HepG2 (cell line): ENCODE data around the gene CTIF.

Experiments
- FOXK1 ChIP-seq: sonication (generic); formaldehyde crosslinking; IDR thresholded peaks from 2 replicates; pipeline ENCODE4 v1.4.0; 2020; ENCODE audit warnings: low read depth, missing genetic modification reagents, borderline replicate concordance
- GABPA ChIP-seq, 2 experiments: IDR thresholded peaks; 2 replicates each; pipeline ENCODE4 v1.6.1; 2011 to 2016; ENCODE audit warnings: low read depth in 2 of 2, low read length in 1 of 2, missing biosample characterization in 1 of 2, missing genetic modification characterization in 1 of 2
- MAFF ChIP-seq: IDR thresholded peaks from 2 replicates; pipeline ENCODE4 v1.6.1; 2011; ENCODE audit warnings: low read depth, low read length, improper control_type of control experiment
- MED1 ChIP-seq: sonication (generic); formaldehyde crosslinking; IDR thresholded peaks from 2 replicates; pipeline ENCODE4 v1.4.0; 2020; ENCODE audit warnings: missing genetic modification reagents
- NONO ChIP-seq, 2 experiments: fragments of 450-650 bp in 1 of 2; sonication (generic) in 1 of 2; formaldehyde crosslinking in 1 of 2; IDR thresholded peaks in 1 of 2; conservative IDR thresholded peaks in 1 of 2; 2 replicates each; pipeline versions ENCODE4 v1.6.1 to v1.8.0; 2017 to 2022; ENCODE audit warnings: mild to moderate bottlenecking in 1 of 2, missing genetic modification reagents in 1 of 2, moderate library complexity in 1 of 2
- NR2F1 ChIP-seq, 2 experiments: fragments of 450-650 bp in 1 of 2; formaldehyde crosslinking in 1 of 2; IDR thresholded peaks; 2 replicates each; pipeline versions ENCODE4 v1.5.0 to v1.6.1; 2016 to 2020; ENCODE audit warnings: mild to moderate bottlenecking in 1 of 2, missing compliant biosample characterization in 1 of 2, missing genetic modification reagents in 1 of 2, moderate library complexity in 1 of 2
- ZNF274 ChIP-seq: sonication (generic); formaldehyde crosslinking; IDR thresholded peaks from 2 replicates; pipeline ENCODE4 v1.5.1; 2020; ENCODE audit warnings: mild to moderate bottlenecking, missing genetic modification reagents
- ZNF567 ChIP-seq: sonication (generic); formaldehyde crosslinking; IDR thresholded peaks from 2 replicates; pipeline ENCODE4 v1.8.1; 2023; ENCODE audit warnings: mild to moderate bottlenecking, missing genetic modification reagents, borderline replicate concordance
- ZNF761 ChIP-seq: sonication (generic); formaldehyde crosslinking; conservative IDR thresholded peaks from 2 replicates; pipeline ENCODE4 v1.4.0; 2020; ENCODE audit warnings: mild to moderate bottlenecking, missing genetic modification reagents
- ZZZ3 ChIP-seq: sonication (generic); formaldehyde crosslinking; IDR thresholded peaks from 2 replicates; pipeline ENCODE4 v1.4.0; 2020; ENCODE audit warnings: missing genetic modification reagents, mild to moderate bottlenecking, borderline replicate concordance
- TF ChIP-seq, protein P1 (sequence below), 2 experiments: IDR thresholded peaks; 2 replicates each; pipeline ENCODE4 v1.6.1; 2011 to 2012; ENCODE audit warnings: low read length in 2 of 2, borderline replicate concordance in 1 of 2, low read depth in 1 of 2, mild to moderate bottlenecking in 1 of 2, moderate library complexity in 1 of 2
- TF ChIP-seq, protein P2 (sequence below): sonication (generic); formaldehyde crosslinking; conservative IDR thresholded peaks from 2 replicates; pipeline ENCODE4 v1.8.0; 2022; ENCODE audit warnings: low read depth, missing genetic modification reagents
- TF ChIP-seq, protein P3 (sequence below): sonication (generic); formaldehyde crosslinking; IDR thresholded peaks from 2 replicates; pipeline ENCODE4 v1.4.0; 2020; ENCODE audit warnings: missing genetic modification reagents
- TF ChIP-seq, protein P4 (sequence below): sonication (generic); formaldehyde crosslinking; IDR thresholded peaks from 2 replicates; pipeline ENCODE4 v1.5.0; 2020; ENCODE audit warnings: mild to moderate bottlenecking, missing genetic modification reagents, moderate library complexity

DNA sequence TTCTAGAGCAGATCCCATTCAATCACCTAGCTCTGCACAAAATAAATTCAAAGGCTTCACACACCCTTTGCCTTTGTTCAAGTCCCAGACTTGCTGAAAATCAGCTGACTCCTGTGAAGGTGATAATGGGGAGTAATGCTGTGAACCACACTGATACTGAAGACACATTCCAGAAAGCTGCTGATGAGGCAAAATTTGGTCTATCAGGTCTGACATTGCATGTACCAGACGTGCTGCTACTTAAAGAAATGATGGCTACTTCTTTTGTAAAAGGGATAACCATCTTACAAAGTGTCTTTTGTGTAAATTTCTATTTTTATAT, 7.8 kb upstream of the CTIF start:
- TF ChIP-seq NONO (IDR thresholded peaks at IDR 0.05) (no peak), NONO (CRISPR knock-in tag; conservative IDR thresholded peaks at IDR 0.05) (no peak), MAFF (peak; percentile 93), ZNF567 (CRISPR knock-in tag) (no peak), MED1 (CRISPR knock-in tag) (no peak), GABPA (IDR thresholded peaks at IDR 0.05; ENCODE audit: low read depth, low read length) (no peak), GABPA (CRISPR knock-in tag; IDR thresholded peaks at IDR 0.05; ENCODE audit: low read depth) (no peak), ZZZ3 (CRISPR knock-in tag) (no peak), NR2F1 (CRISPR knock-in tag; IDR thresholded peaks at IDR 0.05) (no peak), FOXK1 (CRISPR knock-in tag) (no peak), ZNF274 (CRISPR knock-in tag) (no peak), ZNF761 (CRISPR knock-in tag) (no peak)
- TF ChIP-seq, protein P1, sequence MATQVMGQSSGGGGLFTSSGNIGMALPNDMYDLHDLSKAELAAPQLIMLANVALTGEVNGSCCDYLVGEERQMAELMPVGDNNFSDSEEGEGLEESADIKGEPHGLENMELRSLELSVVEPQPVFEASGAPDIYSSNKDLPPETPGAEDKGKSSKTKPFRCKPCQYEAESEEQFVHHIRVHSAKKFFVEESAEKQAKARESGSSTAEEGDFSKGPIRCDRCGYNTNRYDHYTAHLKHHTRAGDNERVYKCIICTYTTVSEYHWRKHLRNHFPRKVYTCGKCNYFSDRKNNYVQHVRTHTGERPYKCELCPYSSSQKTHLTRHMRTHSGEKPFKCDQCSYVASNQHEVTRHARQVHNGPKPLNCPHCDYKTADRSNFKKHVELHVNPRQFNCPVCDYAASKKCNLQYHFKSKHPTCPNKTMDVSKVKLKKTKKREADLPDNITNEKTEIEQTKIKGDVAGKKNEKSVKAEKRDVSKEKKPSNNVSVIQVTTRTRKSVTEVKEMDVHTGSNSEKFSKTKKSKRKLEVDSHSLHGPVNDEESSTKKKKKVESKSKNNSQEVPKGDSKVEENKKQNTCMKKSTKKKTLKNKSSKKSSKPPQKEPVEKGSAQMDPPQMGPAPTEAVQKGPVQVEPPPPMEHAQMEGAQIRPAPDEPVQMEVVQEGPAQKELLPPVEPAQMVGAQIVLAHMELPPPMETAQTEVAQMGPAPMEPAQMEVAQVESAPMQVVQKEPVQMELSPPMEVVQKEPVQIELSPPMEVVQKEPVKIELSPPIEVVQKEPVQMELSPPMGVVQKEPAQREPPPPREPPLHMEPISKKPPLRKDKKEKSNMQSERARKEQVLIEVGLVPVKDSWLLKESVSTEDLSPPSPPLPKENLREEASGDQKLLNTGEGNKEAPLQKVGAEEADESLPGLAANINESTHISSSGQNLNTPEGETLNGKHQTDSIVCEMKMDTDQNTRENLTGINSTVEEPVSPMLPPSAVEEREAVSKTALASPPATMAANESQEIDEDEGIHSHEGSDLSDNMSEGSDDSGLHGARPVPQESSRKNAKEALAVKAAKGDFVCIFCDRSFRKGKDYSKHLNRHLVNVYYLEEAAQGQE (IDR thresholded peaks at IDR 0.05; ENCODE audit: borderline replicate concordance in 1 of 2, low read depth in 1 of 2, low read length in 2 of 2), result no peak
- TF ChIP-seq, protein P2, sequence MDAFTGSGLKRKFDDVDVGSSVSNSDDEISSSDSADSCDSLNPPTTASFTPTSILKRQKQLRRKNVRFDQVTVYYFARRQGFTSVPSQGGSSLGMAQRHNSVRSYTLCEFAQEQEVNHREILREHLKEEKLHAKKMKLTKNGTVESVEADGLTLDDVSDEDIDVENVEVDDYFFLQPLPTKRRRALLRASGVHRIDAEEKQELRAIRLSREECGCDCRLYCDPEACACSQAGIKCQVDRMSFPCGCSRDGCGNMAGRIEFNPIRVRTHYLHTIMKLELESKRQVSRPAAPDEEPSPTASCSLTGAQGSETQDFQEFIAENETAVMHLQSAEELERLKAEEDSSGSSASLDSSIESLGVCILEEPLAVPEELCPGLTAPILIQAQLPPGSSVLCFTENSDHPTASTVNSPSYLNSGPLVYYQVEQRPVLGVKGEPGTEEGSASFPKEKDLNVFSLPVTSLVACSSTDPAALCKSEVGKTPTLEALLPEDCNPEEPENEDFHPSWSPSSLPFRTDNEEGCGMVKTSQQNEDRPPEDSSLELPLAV (CRISPR knock-in tag), result no peak
- TF ChIP-seq, protein P3, sequence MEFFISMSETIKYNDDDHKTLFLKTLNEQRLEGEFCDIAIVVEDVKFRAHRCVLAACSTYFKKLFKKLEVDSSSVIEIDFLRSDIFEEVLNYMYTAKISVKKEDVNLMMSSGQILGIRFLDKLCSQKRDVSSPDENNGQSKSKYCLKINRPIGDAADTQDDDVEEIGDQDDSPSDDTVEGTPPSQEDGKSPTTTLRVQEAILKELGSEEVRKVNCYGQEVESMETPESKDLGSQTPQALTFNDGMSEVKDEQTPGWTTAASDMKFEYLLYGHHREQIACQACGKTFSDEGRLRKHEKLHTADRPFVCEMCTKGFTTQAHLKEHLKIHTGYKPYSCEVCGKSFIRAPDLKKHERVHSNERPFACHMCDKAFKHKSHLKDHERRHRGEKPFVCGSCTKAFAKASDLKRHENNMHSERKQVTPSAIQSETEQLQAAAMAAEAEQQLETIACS, result no peak
- TF ChIP-seq, protein P4, sequence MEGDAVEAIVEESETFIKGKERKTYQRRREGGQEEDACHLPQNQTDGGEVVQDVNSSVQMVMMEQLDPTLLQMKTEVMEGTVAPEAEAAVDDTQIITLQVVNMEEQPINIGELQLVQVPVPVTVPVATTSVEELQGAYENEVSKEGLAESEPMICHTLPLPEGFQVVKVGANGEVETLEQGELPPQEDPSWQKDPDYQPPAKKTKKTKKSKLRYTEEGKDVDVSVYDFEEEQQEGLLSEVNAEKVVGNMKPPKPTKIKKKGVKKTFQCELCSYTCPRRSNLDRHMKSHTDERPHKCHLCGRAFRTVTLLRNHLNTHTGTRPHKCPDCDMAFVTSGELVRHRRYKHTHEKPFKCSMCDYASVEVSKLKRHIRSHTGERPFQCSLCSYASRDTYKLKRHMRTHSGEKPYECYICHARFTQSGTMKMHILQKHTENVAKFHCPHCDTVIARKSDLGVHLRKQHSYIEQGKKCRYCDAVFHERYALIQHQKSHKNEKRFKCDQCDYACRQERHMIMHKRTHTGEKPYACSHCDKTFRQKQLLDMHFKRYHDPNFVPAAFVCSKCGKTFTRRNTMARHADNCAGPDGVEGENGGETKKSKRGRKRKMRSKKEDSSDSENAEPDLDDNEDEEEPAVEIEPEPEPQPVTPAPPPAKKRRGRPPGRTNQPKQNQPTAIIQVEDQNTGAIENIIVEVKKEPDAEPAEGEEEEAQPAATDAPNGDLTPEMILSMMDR (CRISPR knock-in tag), result no peak
